Tibial nerve (tissue), 4 donors: Measurements from ENCODE around the gene MMD. TPM values are rescaled to one million over a fixed set of nuclear protein-coding genes. Genes with fewer than 3 reads are reported as not detected.

Experiments used
- DNase-seq, 2 donors: peaks; one replicate each; pipeline ENCODE4 v3.0.0-alpha.2; 2019; ENCODE audit warnings: low spot score in 2 of 2
- H3K27ac ChIP-seq, 4 donors: fragments of 200-600 bp; sonication (generic) in 3 of 4; one replicate each; pipeline ENCODE4 v1.5.1; 2017 to 2019; ENCODE audit warnings: mild to moderate bottlenecking in 1 of 4
- H3K27me3 ChIP-seq, 2 donors: fragments of 200-600 bp; sonication (generic) in 1 of 2; one replicate each; pipeline versions ENCODE4 v1.5.1 to v1.6.0; 2017 to 2019
- H3K36me3 ChIP-seq, 3 donors: fragments of 200-600 bp; sonication (generic); one replicate each; pipeline ENCODE4 v1.5.1; 2018 to 2019
- H3K4me1 ChIP-seq, 4 donors: fragments of 200-600 bp; sonication (generic) in 3 of 4; one replicate each; pipeline ENCODE4 v1.5.1; 2017 to 2019
- H3K4me3 ChIP-seq, 4 donors: fragments of 200-600 bp; sonication (generic) in 3 of 4; one replicate each; pipeline ENCODE4 v1.5.1; 2017 to 2019; ENCODE audit warnings: mild to moderate bottlenecking in 1 of 4, moderate library complexity in 1 of 4
- H3K9me3 ChIP-seq, 4 donors: fragments of 200-600 bp; sonication (generic) in 3 of 4; one replicate each; pipeline ENCODE4 v1.5.1; 2017 to 2019
- EP300 ChIP-seq, 2 donors: sonication (generic); formaldehyde crosslinking; IDR thresholded peaks; one replicate each; pipeline ENCODE4 v1.6.1; 2017; ENCODE audit warnings: antibody characterized with exemption in 2 of 2, mild to moderate bottlenecking in 1 of 2
- POLR2A ChIP-seq, 2 donors: fragments of 450-650 bp; IDR thresholded peaks; one replicate each; pipeline ENCODE4 v1.6.1; 2017; ENCODE audit warnings: antibody characterized with exemption in 2 of 2, mild to moderate bottlenecking in 2 of 2, moderate library complexity in 2 of 2
- WGBS, 2 donors: methylation state at CpG; one replicate each; pipeline ENCODE4 v1.1.5; 2018; 5-methylcytosine and 5-hydroxymethylcytosine counted together
- total RNA-seq, 4 donors: library from RNA; depleted of rRNA; stranded (reverse); fragments of >200 nt; gene quantifications; one replicate each; pipeline ENCODE4 v1.1.0, GENCODE V29; 2016
- TF ChIP-seq, protein P1 (sequence below), 5 experiments: fragments of 200-600 bp in 3 of 5; fragments of 450-650 bp in 2 of 5; sonication (generic) in 3 of 5; IDR thresholded peaks; one replicate each; pipeline ENCODE4 v1.5.1; 2016 to 2019; ENCODE audit warnings: antibody characterized with exemption in 5 of 5, mild to moderate bottlenecking in 3 of 5, moderate library complexity in 2 of 5

The MMD gene
- total RNA-seq, 4 donors from 2014 or later, result 16.1 to 60.9 (median 37.7) TPM

DNA sequence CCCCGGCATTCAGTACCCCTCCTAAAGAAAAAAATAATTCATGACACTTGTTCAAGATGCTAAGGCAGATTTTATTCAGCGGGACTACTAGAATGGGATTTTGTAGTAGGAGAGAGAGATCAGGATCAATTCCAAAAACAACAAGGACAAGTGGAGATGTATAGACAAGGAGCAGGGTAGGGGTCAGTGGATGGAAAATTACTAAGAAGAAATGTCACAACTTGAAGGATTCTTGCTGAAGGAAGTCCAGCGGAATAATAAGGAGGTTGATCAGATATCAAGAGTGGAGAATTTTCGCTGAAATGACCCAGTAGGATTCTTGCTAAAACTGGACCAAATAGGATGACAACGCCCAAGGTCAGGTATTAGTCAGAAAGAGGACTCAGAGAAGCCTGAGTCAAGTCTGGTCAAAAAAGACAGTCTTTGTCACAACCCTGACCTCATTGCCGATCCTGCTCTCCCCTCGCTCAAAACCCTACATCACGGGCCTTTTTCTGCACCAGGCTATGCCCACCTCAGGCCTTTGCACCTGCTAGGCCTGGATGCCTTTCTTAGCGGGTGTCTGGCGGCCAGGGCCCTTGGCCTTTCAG lies 36.9 kb downstream of the MMD start:
- TF ChIP-seq, protein P1, sequence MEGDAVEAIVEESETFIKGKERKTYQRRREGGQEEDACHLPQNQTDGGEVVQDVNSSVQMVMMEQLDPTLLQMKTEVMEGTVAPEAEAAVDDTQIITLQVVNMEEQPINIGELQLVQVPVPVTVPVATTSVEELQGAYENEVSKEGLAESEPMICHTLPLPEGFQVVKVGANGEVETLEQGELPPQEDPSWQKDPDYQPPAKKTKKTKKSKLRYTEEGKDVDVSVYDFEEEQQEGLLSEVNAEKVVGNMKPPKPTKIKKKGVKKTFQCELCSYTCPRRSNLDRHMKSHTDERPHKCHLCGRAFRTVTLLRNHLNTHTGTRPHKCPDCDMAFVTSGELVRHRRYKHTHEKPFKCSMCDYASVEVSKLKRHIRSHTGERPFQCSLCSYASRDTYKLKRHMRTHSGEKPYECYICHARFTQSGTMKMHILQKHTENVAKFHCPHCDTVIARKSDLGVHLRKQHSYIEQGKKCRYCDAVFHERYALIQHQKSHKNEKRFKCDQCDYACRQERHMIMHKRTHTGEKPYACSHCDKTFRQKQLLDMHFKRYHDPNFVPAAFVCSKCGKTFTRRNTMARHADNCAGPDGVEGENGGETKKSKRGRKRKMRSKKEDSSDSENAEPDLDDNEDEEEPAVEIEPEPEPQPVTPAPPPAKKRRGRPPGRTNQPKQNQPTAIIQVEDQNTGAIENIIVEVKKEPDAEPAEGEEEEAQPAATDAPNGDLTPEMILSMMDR (IDR thresholded peaks at IDR 0.05), result no peak
- TF ChIP-seq EP300 (IDR thresholded peaks at IDR 0.05) (no peak), POLR2A (IDR thresholded peaks at IDR 0.05) (no peak)
- Histone ChIP-seq H3K27ac (no peak overlapping the region), H3K36me3 (no peaks in the 10 kb centered on the region), H3K4me1 (peaks cover 0 to 14% (median 0%) of the 10 kb centered on the region in 4 donors), H3K27me3 (no peaks in the 10 kb centered on the region), H3K4me3 (no peak overlapping the region), H3K9me3 (no peaks in the 10 kb centered on the region)
- DNase-seq, result no peak
- WGBS, 2 donors, result 76 to 84% methylated on average over 10 of the region's 10 CpGs

DNA sequence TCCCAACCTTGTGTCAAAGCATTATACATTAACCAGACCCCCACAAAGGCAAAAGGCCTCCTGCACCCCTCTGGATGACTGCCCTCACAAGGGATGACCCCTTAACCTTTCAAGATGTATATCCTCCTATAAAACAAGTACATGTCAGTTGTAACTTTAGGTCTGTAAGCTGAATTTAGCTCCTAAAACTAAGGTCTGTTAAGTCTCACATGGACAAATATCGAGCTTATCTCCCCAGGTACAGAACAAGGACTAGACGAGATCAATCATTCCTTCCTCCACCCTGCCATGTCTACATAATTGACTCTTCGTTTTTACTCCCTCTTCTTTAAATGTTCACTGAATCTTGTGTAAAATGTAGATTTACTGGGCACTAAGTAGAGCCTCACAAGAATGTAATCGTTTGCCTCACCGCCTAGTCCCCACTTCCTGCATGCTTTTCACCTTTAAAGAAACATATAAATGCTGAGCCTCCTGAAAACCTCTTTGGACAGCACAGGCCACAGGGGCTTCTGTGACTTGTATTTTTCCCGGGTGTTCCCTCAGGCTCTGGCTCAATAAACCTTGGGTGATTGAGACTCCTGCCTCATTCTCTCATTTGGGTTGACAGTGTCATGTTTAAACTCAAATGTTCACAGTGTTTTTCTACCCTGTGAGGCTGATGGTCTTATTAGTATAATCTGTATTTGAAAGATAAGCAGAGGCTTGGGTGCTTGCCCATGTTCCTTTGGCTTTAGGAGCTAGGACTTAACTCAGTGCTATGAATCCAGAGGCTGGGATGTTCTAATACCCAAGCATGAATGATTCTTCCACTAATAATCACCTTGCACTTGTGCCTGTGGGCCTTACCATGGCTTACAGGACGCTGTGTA lies 37.6 kb downstream of the MMD start:
- TF ChIP-seq, protein P1 (IDR thresholded peaks at IDR 0.05), result no peak
- TF ChIP-seq POLR2A (IDR thresholded peaks at IDR 0.05) (no peak), EP300 (IDR thresholded peaks at IDR 0.05) (no peak)
- DNase-seq, result no peak
- Histone ChIP-seq H3K4me1 (peaks cover 0 to 10% (median 0%) of the 10 kb centered on the region in 4 donors), H3K9me3 (no peaks in the 10 kb centered on the region), H3K27me3 (no peaks in the 10 kb centered on the region), H3K27ac (no peak overlapping the region), H3K4me3 (no peak overlapping the region), H3K36me3 (no peaks in the 10 kb centered on the region)
- 78 to 80% methylated on average over 6 to 7 of the region's 7 CpGs for WGBS, 2 donors

DNA sequence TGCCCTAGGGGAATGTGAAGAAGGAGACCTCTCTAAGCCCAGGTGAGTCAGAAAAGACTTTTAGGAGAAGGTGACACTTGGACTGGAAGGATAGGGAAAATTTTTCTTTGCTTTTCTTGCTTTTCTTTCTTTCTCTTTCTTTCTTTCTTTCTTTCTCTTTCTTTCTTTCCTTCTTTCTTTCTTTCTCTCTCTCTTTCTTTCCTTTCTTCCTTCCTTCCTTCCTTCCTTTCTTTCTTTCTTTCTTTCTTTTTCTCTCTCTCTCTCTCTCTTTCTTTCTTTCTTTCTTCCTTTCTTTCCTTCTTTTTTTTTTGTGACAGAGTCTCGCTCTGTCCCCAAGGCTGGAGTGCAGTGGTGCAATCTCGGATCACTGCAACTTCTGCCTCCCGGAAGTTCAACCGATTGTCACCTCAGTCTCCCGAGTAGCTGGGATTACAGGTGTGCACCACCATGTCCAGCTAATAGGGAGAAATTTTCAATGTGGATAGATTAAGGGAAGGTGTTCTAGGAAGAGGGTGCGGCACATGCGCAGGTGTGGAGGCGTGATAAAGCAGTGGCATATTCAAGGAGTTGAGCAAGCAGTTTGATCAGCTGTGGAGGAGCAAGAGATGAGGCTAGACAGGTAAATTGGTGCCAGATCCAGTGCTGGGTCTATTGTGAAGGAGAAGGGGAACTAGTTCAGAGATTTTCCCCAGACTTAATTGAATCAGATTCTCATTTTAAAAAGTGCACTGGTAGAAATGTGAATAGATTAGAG lies 40.4 kb downstream of the MMD start:
- Histone ChIP-seq H3K27me3 (no peaks in the 10 kb centered on the region), H3K36me3 (no peaks in the 10 kb centered on the region), H3K4me3 (no peak overlapping the region), H3K4me1 (no peaks in the 10 kb centered on the region), H3K9me3 (no peaks in the 10 kb centered on the region), H3K27ac (no peak overlapping the region)
- TF ChIP-seq, protein P1 (IDR thresholded peaks at IDR 0.05), result no peak
- TF ChIP-seq EP300 (IDR thresholded peaks at IDR 0.05) (no peak), POLR2A (IDR thresholded peaks at IDR 0.05) (no peak)
- 96 to 98% methylated on average over 8 of the region's 8 CpGs for WGBS, 2 donors
- no peak for DNase-seq

DNA sequence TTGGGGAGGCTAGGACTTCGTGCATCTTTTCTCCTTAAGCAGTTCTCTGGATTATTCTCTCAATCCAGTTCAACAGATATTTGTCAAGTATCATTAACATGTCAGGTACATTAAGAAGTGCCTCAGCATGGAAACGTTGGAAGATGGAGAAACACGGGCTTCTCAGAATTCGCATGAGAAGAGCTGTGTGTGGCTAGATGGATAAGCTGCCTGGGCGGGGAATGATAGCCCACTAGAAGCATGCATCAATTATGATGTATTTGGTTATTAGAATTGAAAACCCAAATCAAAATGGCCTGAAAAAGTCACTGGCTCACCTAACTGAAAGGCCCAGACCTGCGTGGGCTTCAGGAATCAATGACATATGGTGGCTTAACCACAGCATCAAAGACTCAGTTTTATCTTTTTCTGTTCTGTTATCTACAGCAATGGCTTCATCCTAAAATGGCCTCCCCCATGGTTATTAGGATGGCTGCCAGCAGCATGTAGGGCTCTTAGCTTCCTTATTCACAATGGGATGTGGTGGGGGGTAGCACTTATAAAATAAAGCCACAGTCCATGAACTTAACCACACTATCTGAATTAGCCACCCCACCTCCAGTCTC lies 43.9 kb downstream of the MMD start:
- Histone ChIP-seq H3K4me1 (no peaks in the 10 kb centered on the region), H3K27me3 (no peaks in the 10 kb centered on the region), H3K27ac (no peak overlapping the region), H3K4me3 (no peak overlapping the region), H3K9me3 (peaks cover 0 to 4% (median 0%) of the 10 kb centered on the region in 4 donors), H3K36me3 (no peaks in the 10 kb centered on the region)
- WGBS, 2 donors, result 89 to 90% methylated on average over 6 of the region's 6 CpGs
- no peak for DNase-seq
- TF ChIP-seq, protein P1 (IDR thresholded peaks at IDR 0.05), result no peak
- TF ChIP-seq POLR2A (IDR thresholded peaks at IDR 0.05) (no peak), EP300 (IDR thresholded peaks at IDR 0.05) (no peak)
